Measurements from ENCODE around the gene PELI1.
"Not testable (repeated sequence)": the region's sequence is repeated elsewhere in the genome, so short reads cannot be mapped to it uniquely, and the experiment has no call there.

PELI1 gene

GRCh38 chr2:64104933-64105332 lies 39.3 kb downstream of the PELI1 start:
- TF ChIP-seq CTCF (IDR thresholded peaks at IDR 0.05; ENCODE audit: low read depth, low read length, missing control alignments), result no peak
- Histone ChIP-seq H3K27ac (no peak overlapping the region), H3K4me3 (ENCODE audit: low read depth, low read length) (no peak overlapping the region), H3K27me3 (replicated peaks) (no peaks in the 10 kb centered on the region), H3K36me3 (replicated peaks) (no peaks in the 10 kb centered on the region)
- DNase-seq, result no peak
- in situ Hi-C loops (cut with HindIII; ENCODE audit: low pct_ligation_motif_present, low sequenced_read_pairs), result no loop called here

GRCh38 chr2:64102736-64103135 lies 41.5 kb downstream of the PELI1 start:
- H3K36me3 ChIP-seq (replicated peaks); DNase-seq; in situ Hi-C loops (cut with HindIII; ENCODE audit: low pct_ligation_motif_present, low sequenced_read_pairs): not testable (repeated sequence)

GRCh38 chr2:64101141-64101591 lies 43.1 kb downstream of the PELI1 start:
- Histone ChIP-seq H3K36me3 (replicated peaks) (no peaks in the 10 kb centered on the region), H3K27me3 (replicated peaks) (no peaks in the 10 kb centered on the region), H3K27ac (no peak overlapping the region), H3K4me3 (ENCODE audit: low read depth, low read length) (no peak overlapping the region)
- TF ChIP-seq CTCF (IDR thresholded peaks at IDR 0.05; ENCODE audit: low read depth, low read length, missing control alignments), result no peak
- in situ Hi-C loops (cut with HindIII; ENCODE audit: low pct_ligation_motif_present, low sequenced_read_pairs), result no loop called here
- no peak for DNase-seq

More at GRCh38 chr2:64102736-64103135, 41.5 kb downstream of the PELI1 start:
- not testable (repeated sequence) for H3K27ac ChIP-seq; H3K4me3 ChIP-seq (ENCODE audit: low read depth, low read length); H3K27me3 ChIP-seq (replicated peaks)

DNA sequence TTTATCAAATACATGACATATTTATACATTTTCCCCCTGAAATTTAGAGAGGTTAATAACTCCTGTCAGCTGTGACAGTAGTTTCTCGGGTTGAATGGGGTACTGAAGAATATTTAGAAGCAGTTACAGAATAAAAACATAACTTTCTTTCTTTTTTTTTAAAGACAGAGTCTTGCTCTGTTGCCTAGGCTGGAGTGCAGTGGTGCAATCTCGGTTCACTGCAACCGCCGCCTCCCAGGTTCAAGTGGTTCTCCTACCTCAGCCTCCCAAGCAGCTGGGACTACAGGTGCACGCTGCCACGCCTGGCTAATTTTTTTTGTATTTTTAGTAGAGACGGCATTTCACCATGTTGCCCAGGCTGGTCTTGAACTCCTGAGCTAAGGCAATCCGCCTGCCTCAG lies 43.6 kb downstream of the PELI1 start:
- DNase-seq; H3K4me3 ChIP-seq (ENCODE audit: low read depth, low read length); H3K36me3 ChIP-seq (replicated peaks); in situ Hi-C loops (cut with HindIII; ENCODE audit: low pct_ligation_motif_present, low sequenced_read_pairs); H3K27me3 ChIP-seq (replicated peaks); H3K27ac ChIP-seq: not testable (repeated sequence)

GRCh38 chr2:64094663-64095382 lies 49.4 kb downstream of the PELI1 start:
- H3K36me3 ChIP-seq (replicated peaks), result peaks cover 7% of the 10 kb centered on the region
- in situ Hi-C loops (cut with HindIII; ENCODE audit: low pct_ligation_motif_present, low sequenced_read_pairs), result no loop called here
- DNase-seq, result no peak

DNA sequence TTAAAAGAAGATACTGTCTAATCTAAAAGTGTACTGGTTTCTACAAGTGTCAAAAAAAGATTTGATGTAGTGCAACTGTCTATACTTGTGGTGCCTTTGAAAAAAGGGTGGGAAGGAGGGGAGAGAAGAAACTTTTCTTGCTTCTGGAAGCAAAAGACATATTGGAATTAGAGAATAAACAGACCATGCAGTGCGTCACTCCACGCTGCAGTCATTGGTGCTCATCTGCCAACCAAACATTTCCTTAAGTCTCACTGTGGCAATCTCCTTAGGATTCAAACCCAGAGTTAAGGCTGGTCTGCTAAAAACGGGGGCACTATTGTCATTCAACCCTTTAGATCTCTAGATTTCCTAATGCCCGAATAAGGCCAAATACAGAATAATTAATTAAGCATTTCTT lies 50.9 kb downstream of the PELI1 start:
- DNase-seq, result no peak
- Histone ChIP-seq H3K4me3 (ENCODE audit: low read depth, low read length) (no peak overlapping the region), H3K27me3 (replicated peaks) (no peaks in the 10 kb centered on the region), H3K36me3 (replicated peaks) (peaks cover 7% of the 10 kb centered on the region), H3K27ac (no peak overlapping the region)
- in situ Hi-C loops (cut with HindIII; ENCODE audit: low pct_ligation_motif_present, low sequenced_read_pairs), result no loop called here
- no peak for TF ChIP-seq CTCF (IDR thresholded peaks at IDR 0.05; ENCODE audit: low read depth, low read length, missing control alignments)

More at GRCh38 chr2:64094663-64095382, 49.4 kb downstream of the PELI1 start:
- TF ChIP-seq CTCF (IDR thresholded peaks at IDR 0.05; ENCODE audit: low read depth, low read length, missing control alignments), result no peak
- H3K4me3 ChIP-seq (ENCODE audit: low read depth, low read length), result no peak overlapping the region
- no peak overlapping the region for H3K27ac ChIP-seq
- H3K27me3 ChIP-seq (replicated peaks), result no peaks in the 10 kb centered on the region

DNA sequence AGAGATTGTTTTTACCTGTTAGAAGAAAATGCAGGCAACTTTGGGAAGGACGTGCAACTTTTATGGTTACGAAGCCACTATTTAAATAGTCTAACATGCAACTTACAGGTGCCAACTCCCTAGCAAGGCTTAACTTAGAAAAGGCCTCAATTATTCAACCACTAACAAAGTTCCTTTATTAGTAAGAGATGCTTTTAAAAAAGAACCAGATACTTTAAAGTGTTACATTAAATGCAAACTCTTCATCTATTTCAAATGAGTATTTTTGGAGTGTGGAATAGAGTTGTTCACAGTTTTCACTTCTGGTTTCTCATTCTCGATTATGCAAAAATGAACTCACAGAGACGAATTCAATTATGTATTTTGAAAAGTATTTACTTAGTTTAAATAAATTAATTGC lies 51.7 kb downstream of the PELI1 start:
- no peak for TF ChIP-seq CTCF (IDR thresholded peaks at IDR 0.05; ENCODE audit: low read depth, low read length, missing control alignments)
- Histone ChIP-seq H3K36me3 (replicated peaks) (peaks cover 7% of the 10 kb centered on the region), H3K4me3 (ENCODE audit: low read depth, low read length) (no peak overlapping the region), H3K27me3 (replicated peaks) (no peaks in the 10 kb centered on the region), H3K27ac (no peak overlapping the region)
- in situ Hi-C loops (cut with HindIII; ENCODE audit: low pct_ligation_motif_present, low sequenced_read_pairs), result no loop called here
- no peak for DNase-seq

Data from brain microvascular endothelial cell (primary cell).